A673 (cell line): ENCODE data around the gene ZER1. TPM values are rescaled to one million over a fixed set of nuclear protein-coding genes. Genes with fewer than 3 reads are reported as not detected.

ENCODE experiments used
- BruUV-seq: library from RNA; stranded (reverse); fragments of 400-500 nt; replicated peaks from 2 replicates; lab custom pipeline; 2021; lab: Mats Ljungman, UMichigan
- CTCF ChIA-PET: fragments of 300-600 bp; sonication (Branson Sonifier 250); formaldehyde crosslinking; loops from one replicate; lab custom pipeline; 2022; ENCODE audit warnings: antibody characterized with exemption; lab: Charles Lee
- POLR2A ChIA-PET: fragments of 300-600 bp; sonication (Branson Sonifier 250); formaldehyde crosslinking; loops from one replicate; lab custom pipeline; 2022; ENCODE audit warnings: antibody characterized with exemption; ENCODE audit not compliant: low non-redundant PET; lab: Charles Lee
- DNase-seq: peaks from one replicate; pipeline ENCODE4 v3.0.0-alpha.2; 2015; ENCODE audit warnings: low spot score
- H3K27ac ChIP-seq: fragments of 200-600 bp; sonication (generic); 2 replicates; pipeline ENCODE4 v1.5.1; 2016; ENCODE audit warnings: mixed run types, low read depth, mild to moderate bottlenecking, mixed read lengths, antibody characterized with exemption, low read length; ENCODE audit not compliant: poor library complexity, severe bottlenecking
- H3K27me3 ChIP-seq: fragments of 200-600 bp; sonication (generic); replicated peaks from 2 replicates; pipeline ENCODE4 v1.6.1; 2017; ENCODE audit warnings: mixed run types, low read depth, mild to moderate bottlenecking, mixed read lengths, antibody characterized with exemption, low read length; ENCODE audit not compliant: insufficient read depth, poor library complexity
- H3K36me3 ChIP-seq: fragments of 200-600 bp; sonication (generic); 2 replicates; pipeline ENCODE4 v1.6.1; 2016; ENCODE audit warnings: mixed run types, mild to moderate bottlenecking, mixed read lengths, antibody characterized with exemption, low read length; ENCODE audit not compliant: insufficient read depth, poor library complexity, severe bottlenecking
- H3K4me1 ChIP-seq: fragments of 200-600 bp; sonication (generic); 2 replicates; pipeline ENCODE4 v1.6.1; 2017; ENCODE audit warnings: mixed run types, mild to moderate bottlenecking, mixed read lengths, antibody characterized with exemption, low read length; ENCODE audit not compliant: insufficient read depth, poor library complexity, severe bottlenecking
- H3K4me3 ChIP-seq: fragments of 200-600 bp; sonication (generic); 2 replicates; pipeline ENCODE4 v1.5.1; 2016; ENCODE audit warnings: low read depth, mixed run types, mild to moderate bottlenecking, mixed read lengths, low read length; ENCODE audit not compliant: poor library complexity, severe bottlenecking
- H3K9me3 ChIP-seq: fragments of 200-600 bp; sonication (generic); 2 replicates; pipeline ENCODE4 v1.6.1; 2016; ENCODE audit warnings: mixed run types, low read depth, mild to moderate bottlenecking, mixed read lengths, antibody characterized with exemption, low read length; ENCODE audit not compliant: poor library complexity, severe bottlenecking
- CTCF ChIP-seq: fragments of 300-800, 200-600 bp; sonication (generic); conservative IDR thresholded peaks from 2 replicates; pipeline ENCODE4 v1.5.1; 2017; ENCODE audit warnings: low read depth, mild to moderate bottlenecking, antibody characterized with exemption, low read length, moderate library complexity, mixed read lengths
- EZH2 ChIP-seq: fragments of 200-600 bp; sonication (generic); IDR thresholded peaks from 2 replicates; pipeline ENCODE4 v1.6.1; 2017; ENCODE audit warnings: borderline replicate concordance, low read depth, mild to moderate bottlenecking, mixed read lengths, antibody characterized with exemption, low read length; ENCODE audit not compliant: poor library complexity, severe bottlenecking
- intact Hi-C: fragments of 100-400 bp; cut with micrococcal nuclease; formaldehyde crosslinking; loops from one replicate; pipeline ENCODE4 v1.10.0; 2022; ENCODE audit not compliant: unreplicated experiment
- total RNA-seq: library from RNA; stranded (reverse); gene quantifications from 2 replicates; pipeline ENCODE4 v1.2.3, GENCODE V29; 2021

The ZER1 gene
- total RNA-seq, 1 experiment from 2014 or later = 12.9 TPM

- no peaks in the 10 kb centered on the region for H3K27me3 ChIP-seq
- BruUV-seq = no TSS peak
- no peaks in the 10 kb centered on the region for H3K9me3 ChIP-seq
- intact Hi-C loops = no loop called here
- POLR2A ChIA-PET = no interaction called here
- TF ChIP-seq CTCF (no peak), EZH2 (no peak)
- CTCF ChIA-PET = no interaction called here
- no peaks in the 10 kb centered on the region for H3K36me3 ChIP-seq
- no peak for DNase-seq
- H3K4me3 ChIP-seq = no peak overlapping the region
- peaks cover 11% of the 10 kb centered on the region for H3K4me1 ChIP-seq
- H3K27ac ChIP-seq = no peak overlapping the region
These were observed 3.1 kb downstream of the ZER1 start for GRCh38 chr9:128768606-128769005.

- Histone ChIP-seq H3K27ac (no peak overlapping the region), H3K4me3 (no peak overlapping the region), H3K27me3 (no peaks in the 10 kb centered on the region), H3K9me3 (no peaks in the 10 kb centered on the region), H3K36me3 (no peaks in the 10 kb centered on the region), H3K4me1 (no peaks in the 10 kb centered on the region)
- ChIA-PET CTCF (no interaction called here), POLR2A (no interaction called here)
- TF ChIP-seq EZH2 (no peak), CTCF (no peak)
- intact Hi-C loops = no loop called here
- DNase-seq = no peak
- no TSS peak for BruUV-seq
These were observed 6.2 kb downstream of the ZER1 start for GRCh38 chr9:128765499-128765898.

- TF ChIP-seq CTCF (no peak), EZH2 (no peak)
- Histone ChIP-seq H3K9me3 (no peaks in the 10 kb centered on the region), H3K27ac (no peak overlapping the region), H3K4me3 (no peak overlapping the region), H3K4me1 (no peaks in the 10 kb centered on the region), H3K27me3 (no peaks in the 10 kb centered on the region), H3K36me3 (no peaks in the 10 kb centered on the region)
- POLR2A ChIA-PET = no interaction called here
- CTCF ChIA-PET = no interaction called here
- intact Hi-C loops = no loop called here
- no peak for DNase-seq
- no TSS peak for BruUV-seq
These were observed 7.4 kb downstream of the ZER1 start for GRCh38 chr9:128764361-128764760.
